Fibroblast of lung (primary cell): ENCODE data around the gene WDFY3. TPM values are rescaled to one million over a fixed set of nuclear protein-coding genes. Genes with fewer than 3 reads are reported as not detected.

Source experiments
- DNase-seq, 2 donors: peaks; one replicate each; pipeline versions ENCODE4 v3.0.0 to v3.0.0-alpha.2; 2010; ENCODE audit warnings: low read depth in 2 of 2
- H2AFZ ChIP-seq: 2 replicates; pipeline ENCODE4 v1.5.1; 2012; ENCODE audit warnings: low read length, control low read depth, inconsistent platforms
- H3K27ac ChIP-seq: 2 replicates; pipeline ENCODE4 v1.5.1; 2011; ENCODE audit warnings: low read length, control low read depth; ENCODE audit not compliant: insufficient read depth
- H3K27me3 ChIP-seq: 2 replicates; pipeline ENCODE4 v1.5.1; 2011; ENCODE audit warnings: mild to moderate bottlenecking, low read length; ENCODE audit not compliant: control insufficient read depth, insufficient read depth
- H3K36me3 ChIP-seq: 2 replicates; pipeline ENCODE4 v1.5.1; 2011; ENCODE audit warnings: low read length; ENCODE audit not compliant: control insufficient read depth, insufficient read depth
- H3K4me1 ChIP-seq: 2 replicates; pipeline ENCODE4 v1.5.1; 2011; ENCODE audit warnings: low read length; ENCODE audit not compliant: control insufficient read depth, insufficient read depth; ENCODE audit errors: extremely low read depth
- H3K4me2 ChIP-seq: 2 replicates; pipeline ENCODE4 v1.5.1; 2011; ENCODE audit warnings: low read length, control low read depth; ENCODE audit not compliant: insufficient read depth; ENCODE audit errors: extremely low read depth
- H3K4me3 ChIP-seq, 4 experiments: fragments of 200-600 bp in 1 of 4; sonication (generic) in 1 of 4; replicated peaks in 1 of 4; 2 replicates each; pipeline ENCODE4 v1.5.1; 2011 to 2016; ENCODE audit warnings: low read length in 4 of 4, low read depth in 3 of 4, mild to moderate bottlenecking in 3 of 4, control low read depth in 2 of 4, inconsistent platforms in 1 of 4, mixed read lengths in 1 of 4; ENCODE audit not compliant: insufficient read depth in 1 of 4; ENCODE audit errors: control extremely low read depth in 1 of 4
- H3K79me2 ChIP-seq: 2 replicates; pipeline ENCODE4 v1.5.1; 2012; ENCODE audit warnings: mild to moderate bottlenecking, low read length, inconsistent platforms; ENCODE audit not compliant: control insufficient read depth, insufficient read depth
- H3K9ac ChIP-seq: 2 replicates; pipeline ENCODE4 v1.5.1; 2011; ENCODE audit warnings: mild to moderate bottlenecking, low read length, control low read depth; ENCODE audit not compliant: insufficient read depth
- H3K9me3 ChIP-seq: 2 replicates; pipeline ENCODE4 v1.5.1; 2012; ENCODE audit warnings: low read depth, low read length; ENCODE audit not compliant: control insufficient read depth, insufficient read depth
- H4K20me1 ChIP-seq: 2 replicates; pipeline ENCODE4 v1.5.1; 2011; ENCODE audit warnings: low read length; ENCODE audit not compliant: control insufficient read depth, insufficient read depth; ENCODE audit errors: extremely low read depth
- EZH2 ChIP-seq: IDR thresholded peaks from 2 replicates; pipeline ENCODE4 v1.5.1; 2012; ENCODE audit warnings: low read length, control low read depth, mild to moderate bottlenecking; ENCODE audit errors: missing control alignments
- polyA plus RNA-seq, 2 donors: library from polyadenylated mRNA; depleted of rRNA in 1 of 2; stranded (reverse) in 1 of 2; unstranded in 1 of 2; fragments of >200 nt; gene quantifications; 2 replicates each; pipeline ENCODE4 v1.2.1, GENCODE V29; 2011 to 2012; ENCODE audit warnings: missing spikeins in 1 of 2
- total RNA-seq: library from RNA; depleted of rRNA; stranded (reverse); fragments of >200 nt; gene quantifications from 2 replicates; pipeline ENCODE4 v1.2.1, GENCODE V29; 2014
- TF ChIP-seq, protein P1 (sequence below), 2 donors: IDR thresholded peaks in 1 of 2; conservative IDR thresholded peaks in 1 of 2; 1 replicate in 1 of 2; 2 replicates in 1 of 2; pipeline ENCODE4 v1.5.1; 2011 to 2012; ENCODE audit warnings: low read length in 2 of 2, control low read depth in 1 of 2, inconsistent platforms in 1 of 2, low read depth in 1 of 2, mild to moderate bottlenecking in 1 of 2

WDFY3 gene
- total and polyA plus RNA-seq, 2 donors (not counting 1 experiment from before 2014, with no cell fraction given): 26.8 to 88.8 TPM

DNA sequence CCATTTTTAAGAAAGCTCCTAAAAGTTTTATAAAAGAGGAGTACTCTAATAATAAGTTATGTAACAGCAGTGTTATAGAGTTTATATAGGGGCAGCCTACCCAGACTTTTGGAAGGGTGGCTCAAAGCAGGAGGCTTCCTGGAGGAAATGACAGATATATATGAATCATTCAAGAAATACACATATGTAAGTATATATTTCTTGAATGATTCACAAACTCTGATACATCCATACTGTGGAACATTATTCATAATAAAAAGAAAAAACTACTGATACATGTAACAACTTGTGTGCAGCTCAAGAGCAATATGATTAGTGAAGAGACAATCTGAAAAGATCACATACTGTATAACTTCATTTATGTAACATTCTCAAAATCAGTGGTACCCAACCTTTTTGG lies 166.2 kb downstream of the WDFY3 start:
- H2AFZ ChIP-seq: no peak overlapping the region
- H4K20me1 ChIP-seq: no peaks in the 10 kb centered on the region
- H3K9me3 ChIP-seq: no peaks in the 10 kb centered on the region
- peaks cover 7% of the 10 kb centered on the region for H3K36me3 ChIP-seq
- no peaks in the 10 kb centered on the region for H3K27me3 ChIP-seq
- H3K4me1 ChIP-seq: peaks cover 4% of the 10 kb centered on the region
- TF ChIP-seq EZH2: no peak
- TF ChIP-seq, protein P1, sequence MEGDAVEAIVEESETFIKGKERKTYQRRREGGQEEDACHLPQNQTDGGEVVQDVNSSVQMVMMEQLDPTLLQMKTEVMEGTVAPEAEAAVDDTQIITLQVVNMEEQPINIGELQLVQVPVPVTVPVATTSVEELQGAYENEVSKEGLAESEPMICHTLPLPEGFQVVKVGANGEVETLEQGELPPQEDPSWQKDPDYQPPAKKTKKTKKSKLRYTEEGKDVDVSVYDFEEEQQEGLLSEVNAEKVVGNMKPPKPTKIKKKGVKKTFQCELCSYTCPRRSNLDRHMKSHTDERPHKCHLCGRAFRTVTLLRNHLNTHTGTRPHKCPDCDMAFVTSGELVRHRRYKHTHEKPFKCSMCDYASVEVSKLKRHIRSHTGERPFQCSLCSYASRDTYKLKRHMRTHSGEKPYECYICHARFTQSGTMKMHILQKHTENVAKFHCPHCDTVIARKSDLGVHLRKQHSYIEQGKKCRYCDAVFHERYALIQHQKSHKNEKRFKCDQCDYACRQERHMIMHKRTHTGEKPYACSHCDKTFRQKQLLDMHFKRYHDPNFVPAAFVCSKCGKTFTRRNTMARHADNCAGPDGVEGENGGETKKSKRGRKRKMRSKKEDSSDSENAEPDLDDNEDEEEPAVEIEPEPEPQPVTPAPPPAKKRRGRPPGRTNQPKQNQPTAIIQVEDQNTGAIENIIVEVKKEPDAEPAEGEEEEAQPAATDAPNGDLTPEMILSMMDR (conservative IDR thresholded peaks at IDR 0.05 in 1 of 2, IDR thresholded peaks at IDR 0.05 in 1 of 2; ENCODE audit: low read depth in 1 of 2, low read length in 2 of 2): no peak
- DNase-seq: peak in 1 of 2 donors; percentile 6
- H3K27ac ChIP-seq: no peak overlapping the region
- no peaks in the 10 kb centered on the region for H3K79me2 ChIP-seq
- H3K9ac ChIP-seq: no peak overlapping the region
- no peak overlapping the region for H3K4me3 ChIP-seq
- H3K4me2 ChIP-seq: no peak overlapping the region

DNA sequence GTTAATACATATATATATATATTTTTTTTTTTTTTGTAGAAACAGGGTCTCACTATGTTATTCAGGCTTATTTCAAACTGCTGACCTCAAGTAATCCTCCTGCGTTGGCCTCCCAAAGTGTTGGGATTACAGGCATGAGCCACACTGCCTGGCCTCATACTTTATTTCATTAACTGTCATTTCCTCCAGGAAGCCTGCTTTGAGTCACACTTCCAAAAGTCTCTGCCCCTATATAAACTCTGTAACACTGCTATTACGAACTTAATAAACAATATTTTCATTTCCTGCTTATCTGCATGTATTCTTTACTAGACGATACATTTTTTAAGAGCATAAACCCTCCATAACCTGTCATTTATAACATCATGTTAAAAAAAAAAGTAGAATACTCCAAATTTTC lies 167.2 kb downstream of the WDFY3 start:
- no peaks in the 10 kb centered on the region for H3K79me2 ChIP-seq
- H3K36me3 ChIP-seq: peaks cover 7% of the 10 kb centered on the region
- peaks cover 4% of the 10 kb centered on the region for H3K4me1 ChIP-seq
- no peak overlapping the region for H3K27ac ChIP-seq
- no peak overlapping the region for H3K4me2 ChIP-seq
- TF ChIP-seq EZH2: no peak
- TF ChIP-seq, protein P1 (conservative IDR thresholded peaks at IDR 0.05 in 1 of 2, IDR thresholded peaks at IDR 0.05 in 1 of 2; ENCODE audit: low read depth in 1 of 2, low read length in 2 of 2): no peak
- no peak for DNase-seq
- H3K9ac ChIP-seq: no peak overlapping the region
- no peaks in the 10 kb centered on the region for H3K27me3 ChIP-seq
- H2AFZ ChIP-seq: no peak overlapping the region
- H3K9me3 ChIP-seq: no peaks in the 10 kb centered on the region
- no peaks in the 10 kb centered on the region for H4K20me1 ChIP-seq
- no peak overlapping the region for H3K4me3 ChIP-seq

DNA sequence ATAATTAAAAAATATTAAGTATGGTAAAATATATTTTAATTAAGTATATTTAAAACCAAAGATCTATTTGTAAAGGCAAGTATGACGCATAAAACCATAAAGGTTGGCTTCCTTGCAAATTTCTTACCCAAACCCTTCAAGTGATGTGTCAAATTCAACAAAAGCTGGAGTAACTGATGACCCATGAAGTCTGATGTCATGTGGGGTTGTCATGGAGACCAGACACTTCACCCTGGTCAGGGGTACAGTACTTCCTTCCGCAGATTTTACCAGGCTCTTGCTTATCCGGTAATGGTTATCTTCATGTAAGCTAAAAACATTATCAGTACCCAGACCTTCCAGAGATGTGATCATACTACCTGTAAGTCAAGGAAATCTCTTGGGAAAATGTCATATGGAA lies 170.1 kb downstream of the WDFY3 start:
- DNase-seq: peak in 1 of 2 donors; percentile 22
- Histone ChIP-seq H4K20me1 (no peaks in the 10 kb centered on the region), H3K9me3 (no peaks in the 10 kb centered on the region), H3K4me1 (peaks cover 4% of the 10 kb centered on the region), H3K4me3 (no peak overlapping the region), H3K27me3 (no peaks in the 10 kb centered on the region), H3K4me2 (no peak overlapping the region), H3K9ac (no peak overlapping the region), H2AFZ (no peak overlapping the region), H3K27ac (no peak overlapping the region), H3K36me3 (peaks cover 4% of the 10 kb centered on the region), H3K79me2 (no peaks in the 10 kb centered on the region)
- TF ChIP-seq EZH2: no peak
- TF ChIP-seq, protein P1 (conservative IDR thresholded peaks at IDR 0.05 in 1 of 2, IDR thresholded peaks at IDR 0.05 in 1 of 2; ENCODE audit: low read depth in 1 of 2, low read length in 2 of 2): no peak
